ENCODE measurements around the gene TM9SF4. TPM values are rescaled to one million over a fixed set of nuclear protein-coding genes. Genes with fewer than 3 reads are reported as not detected.
A peak's percentile ranks its signal among the peaks of the same experiment; 100 is the strongest.

The TM9SF4 gene
- total and polyA plus RNA-seq, 8 donors: 56.2 to 63.5 (median 60.1) TPM

DNA sequence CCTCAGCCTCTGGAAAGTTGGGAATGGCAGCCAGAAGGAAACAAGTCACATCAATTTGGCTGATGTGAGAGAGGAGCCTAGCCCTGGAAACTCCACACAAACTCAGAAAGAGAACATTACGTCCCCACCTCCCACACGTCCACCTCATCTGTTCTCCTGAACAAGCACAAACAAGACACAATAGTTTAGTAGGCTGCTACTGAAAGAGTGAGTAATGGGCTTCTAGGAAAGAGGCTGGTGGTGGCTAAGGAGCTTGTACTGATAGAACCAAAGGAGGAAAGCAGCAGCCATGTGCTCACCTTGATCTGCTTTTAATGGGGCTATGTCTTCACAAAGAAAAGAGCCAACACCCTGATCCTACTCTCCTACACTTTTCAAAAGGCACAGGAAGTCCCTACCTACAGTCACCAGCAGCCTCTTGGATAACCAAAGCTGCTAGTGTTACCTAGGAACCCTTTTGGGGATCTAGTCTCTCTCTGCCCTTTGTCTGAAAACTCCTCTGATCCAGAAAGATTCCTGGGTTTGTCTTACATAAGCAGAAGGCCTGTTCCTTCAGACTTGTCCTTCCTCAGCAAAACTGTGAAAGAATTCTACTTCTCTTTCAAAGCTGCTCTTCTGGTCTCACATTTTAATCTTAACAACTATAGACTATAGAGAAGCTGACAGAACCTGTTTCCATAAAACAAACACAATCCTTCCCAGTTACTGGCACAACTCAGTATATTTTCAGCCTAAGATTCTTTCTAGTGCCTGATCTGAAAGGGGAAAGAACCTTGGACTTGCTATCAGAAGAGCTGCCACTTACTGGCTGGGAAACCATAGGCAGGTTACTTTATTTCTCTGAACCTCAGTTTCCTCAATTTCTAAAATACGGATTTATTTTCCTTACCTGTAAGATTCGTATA lies 94.9 kb downstream of the TM9SF4 start:
- Histone ChIP-seq H3K9me3 (no peaks in the 10 kb centered on the region), H3K27ac (peak overlapping the region; percentile 90 to 93), H3K4me1 (peaks cover 58 to 89% of the 10 kb centered on the region in 2 donors), H3K36me3 (peaks cover 0 to 30% of the 10 kb centered on the region in 2 donors), H3K27me3 (no peaks in the 10 kb centered on the region), H3K4me3 (peak overlapping the region in 1 of 2 donors; percentile 93)
- DNase-seq (peak in 1 of 4 donors; percentile 58), ATAC-seq (peak; percentile 36)
- intact Hi-C loops (cut with DNase I): no loop called here
- TF ChIP-seq, protein P1, sequence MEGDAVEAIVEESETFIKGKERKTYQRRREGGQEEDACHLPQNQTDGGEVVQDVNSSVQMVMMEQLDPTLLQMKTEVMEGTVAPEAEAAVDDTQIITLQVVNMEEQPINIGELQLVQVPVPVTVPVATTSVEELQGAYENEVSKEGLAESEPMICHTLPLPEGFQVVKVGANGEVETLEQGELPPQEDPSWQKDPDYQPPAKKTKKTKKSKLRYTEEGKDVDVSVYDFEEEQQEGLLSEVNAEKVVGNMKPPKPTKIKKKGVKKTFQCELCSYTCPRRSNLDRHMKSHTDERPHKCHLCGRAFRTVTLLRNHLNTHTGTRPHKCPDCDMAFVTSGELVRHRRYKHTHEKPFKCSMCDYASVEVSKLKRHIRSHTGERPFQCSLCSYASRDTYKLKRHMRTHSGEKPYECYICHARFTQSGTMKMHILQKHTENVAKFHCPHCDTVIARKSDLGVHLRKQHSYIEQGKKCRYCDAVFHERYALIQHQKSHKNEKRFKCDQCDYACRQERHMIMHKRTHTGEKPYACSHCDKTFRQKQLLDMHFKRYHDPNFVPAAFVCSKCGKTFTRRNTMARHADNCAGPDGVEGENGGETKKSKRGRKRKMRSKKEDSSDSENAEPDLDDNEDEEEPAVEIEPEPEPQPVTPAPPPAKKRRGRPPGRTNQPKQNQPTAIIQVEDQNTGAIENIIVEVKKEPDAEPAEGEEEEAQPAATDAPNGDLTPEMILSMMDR (IDR thresholded peaks at IDR 0.05): no peak

DNA sequence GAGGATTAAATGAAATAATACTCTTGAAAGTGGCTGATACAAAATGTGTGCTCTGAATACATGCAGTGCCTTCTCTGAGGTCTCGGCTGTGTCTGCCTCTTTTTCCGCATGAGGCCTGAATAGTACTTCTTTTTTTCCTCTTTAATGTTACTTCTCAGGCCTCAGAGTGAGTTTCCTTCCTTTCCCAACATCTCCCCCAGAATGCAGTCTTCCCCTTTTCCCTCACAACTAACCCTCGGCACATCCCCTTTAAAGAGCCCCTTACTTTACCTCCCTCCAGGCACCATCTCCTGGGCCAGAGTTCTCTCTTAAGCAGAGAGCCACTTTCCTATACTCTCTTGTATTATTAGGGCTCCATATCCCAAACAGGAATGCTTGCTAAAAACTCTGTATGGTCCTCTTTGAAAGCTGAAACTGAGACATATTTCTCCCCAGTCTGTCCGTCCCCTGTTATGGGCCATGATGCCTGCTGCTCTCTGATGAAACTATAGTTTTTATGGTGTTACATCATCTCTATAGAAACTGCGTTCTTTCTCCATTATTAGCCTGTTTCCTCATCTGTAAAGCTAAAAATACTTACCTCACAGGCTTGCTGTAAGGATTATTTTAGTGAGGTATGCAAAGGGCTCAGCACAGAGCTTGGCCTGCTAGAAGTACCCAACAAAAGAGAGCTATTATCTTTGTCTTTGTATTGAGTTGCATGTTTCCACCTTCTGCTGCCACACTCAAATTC lies 95.8 kb downstream of the TM9SF4 start:
- peak overlapping the region; percentile 90 to 93 for H3K27ac ChIP-seq
- ATAC-seq (no peak), DNase-seq (no peak)
- H3K27me3 ChIP-seq: no peaks in the 10 kb centered on the region
- H3K36me3 ChIP-seq: peaks cover 0 to 24% of the 10 kb centered on the region in 2 donors
- intact Hi-C loops (cut with DNase I): no loop called here
- no peaks in the 10 kb centered on the region for H3K9me3 ChIP-seq
- H3K4me3 ChIP-seq: peak overlapping the region in 1 of 2 donors; percentile 93
- TF ChIP-seq, protein P1 (IDR thresholded peaks at IDR 0.05): no peak
- peaks cover 58 to 90% of the 10 kb centered on the region in 2 donors for H3K4me1 ChIP-seq

DNA sequence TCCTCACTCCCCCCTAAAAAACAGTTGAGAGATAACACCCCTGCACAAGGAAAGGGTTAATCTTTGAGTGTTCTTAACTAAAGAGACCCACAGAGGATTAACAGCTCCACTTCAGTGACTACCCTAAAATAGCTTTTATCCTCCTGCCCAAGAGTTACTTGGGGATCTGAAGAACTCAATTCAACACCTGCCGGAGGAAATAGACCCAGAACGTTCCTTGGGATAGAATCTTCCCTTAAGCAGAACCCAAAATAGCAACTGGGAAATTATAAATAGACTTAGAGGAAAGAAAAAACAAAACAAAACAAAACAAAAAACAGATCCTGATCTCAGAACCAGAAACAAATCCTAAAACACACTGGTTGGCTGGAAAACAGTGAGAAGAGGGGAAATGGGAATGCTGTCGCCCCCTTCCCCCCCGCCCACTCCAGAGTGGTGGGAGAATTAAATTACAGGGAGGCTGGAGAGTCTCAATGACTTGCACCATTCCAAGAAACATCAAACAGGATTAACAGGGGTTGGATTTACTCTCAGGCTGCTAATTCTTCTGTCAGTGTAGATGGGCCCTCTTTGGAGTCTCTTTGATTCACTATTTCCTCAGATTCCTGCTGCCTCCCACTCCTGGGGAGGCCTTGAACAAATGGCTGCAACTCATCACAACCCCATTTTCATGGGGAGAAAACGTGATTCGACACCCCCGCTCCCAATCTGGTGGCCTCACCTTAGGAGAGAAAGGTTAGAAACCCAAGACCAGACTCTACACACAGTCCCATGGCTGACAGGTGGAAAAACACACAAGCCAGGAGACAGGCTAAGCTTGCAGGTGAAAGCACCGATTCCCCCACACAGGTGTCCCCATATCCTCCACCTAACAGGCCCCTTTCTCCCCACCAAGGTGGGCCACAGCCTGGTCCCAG lies 96.6 kb downstream of the TM9SF4 start:
- intact Hi-C loops (cut with DNase I): no loop called here
- peak overlapping the region; percentile 90 to 93 for H3K27ac ChIP-seq

GRCh38 chr20:32206760-32207625 lies 97.5 kb downstream of the TM9SF4 start:
- ATAC-seq: no peak
- H3K27ac ChIP-seq: peak overlapping the region; percentile 90 to 93
- no peak for DNase-seq
- no peaks in the 10 kb centered on the region for H3K27me3 ChIP-seq
- peaks cover 52 to 78% of the 10 kb centered on the region in 2 donors for H3K4me1 ChIP-seq
- TF ChIP-seq, protein P1 (IDR thresholded peaks at IDR 0.05): no peak
- intact Hi-C loops (cut with DNase I): no loop called here
- peak overlapping the region; percentile 93 to 98 for H3K4me3 ChIP-seq
- no peaks in the 10 kb centered on the region for H3K9me3 ChIP-seq
- H3K36me3 ChIP-seq: peaks cover 0 to 23% of the 10 kb centered on the region in 2 donors

More for the DNA sequence above, 96.6 kb downstream of the TM9SF4 start:
- no peak for DNase-seq
- Histone ChIP-seq H3K27me3 (no peaks in the 10 kb centered on the region), H3K9me3 (no peaks in the 10 kb centered on the region), H3K4me1 (peaks cover 58 to 86% of the 10 kb centered on the region in 2 donors), H3K36me3 (peaks cover 0 to 23% of the 10 kb centered on the region in 2 donors), H3K4me3 (peak overlapping the region; percentile 93 to 98)
- TF ChIP-seq, protein P1 (IDR thresholded peaks at IDR 0.05): no peak
- no peak for ATAC-seq
